Activated naive CD8-positive, alpha-beta T cell treated with anti-CD3 and anti-CD28 coated beads for 36 hours (primary cell): ENCODE data around the gene VSTM2L. TPM values are rescaled to one million over a fixed set of nuclear protein-coding genes. Genes with fewer than 3 reads are reported as not detected.

ENCODE experiments used
- total RNA-seq, 2 experiments: library from RNA; stranded (reverse); gene quantifications; one replicate each; pipeline ENCODE4 v1.2.3, GENCODE V29; 2021

VSTM2L gene
- total RNA-seq, 2 experiments from 2014 or later = not detected

Other genes starting within 250 kb of the VSTM2L start
- 10 to 100 TPM; 85.6 to 98.4 TPM for gene CTNNBL1, start 209.1 kb upstream of the VSTM2L start, total RNA-seq
- 10 to 100 TPM; 38.1 to 40.7 TPM for gene TTI1, start 130.3 kb downstream of the VSTM2L start, total RNA-seq
- gene RPRD1B, start 130.6 kb downstream of the VSTM2L start, total RNA-seq = 10 to 100 TPM; 37.6 to 42.7 TPM